Stimulated activated CD8-positive, alpha-beta memory T cell treated with anti-CD3 and anti-CD28 coated beads, Interleukin-2, amount 100 ng/mL, for 48 hours (primary cell): ENCODE results near the gene ZNF317.
"Not testable (repeated sequence)": the region's sequence is repeated elsewhere in the genome, so short reads cannot be mapped to it uniquely, and the experiment has no call there.

Experiments used
- DNase-seq, 2 donors: peaks; one replicate each; pipeline ENCODE4 v3.0.0-alpha.2; 2020; ENCODE audit warnings: low read depth in 2 of 2

Gene ZNF317

DNA sequence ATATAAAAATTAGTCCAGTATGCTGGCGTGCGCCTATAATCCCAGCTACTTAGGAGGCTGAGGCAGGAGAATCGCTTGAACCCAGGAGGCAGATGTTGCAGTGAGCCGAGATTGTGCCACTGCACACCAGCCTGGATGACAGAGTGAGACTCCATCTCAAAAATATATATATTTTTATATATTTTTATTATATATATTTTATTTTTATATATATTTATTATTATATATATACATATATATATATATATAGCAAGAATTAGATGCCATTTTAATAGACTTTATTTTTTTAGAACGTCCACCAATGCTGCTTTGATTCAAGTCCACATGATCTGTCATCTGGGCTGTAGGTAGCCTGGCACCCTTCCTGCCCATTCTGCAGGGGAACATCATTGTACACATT, 35.1 kb downstream of the ZNF317 start:
- no peak for DNase-seq

DNA sequence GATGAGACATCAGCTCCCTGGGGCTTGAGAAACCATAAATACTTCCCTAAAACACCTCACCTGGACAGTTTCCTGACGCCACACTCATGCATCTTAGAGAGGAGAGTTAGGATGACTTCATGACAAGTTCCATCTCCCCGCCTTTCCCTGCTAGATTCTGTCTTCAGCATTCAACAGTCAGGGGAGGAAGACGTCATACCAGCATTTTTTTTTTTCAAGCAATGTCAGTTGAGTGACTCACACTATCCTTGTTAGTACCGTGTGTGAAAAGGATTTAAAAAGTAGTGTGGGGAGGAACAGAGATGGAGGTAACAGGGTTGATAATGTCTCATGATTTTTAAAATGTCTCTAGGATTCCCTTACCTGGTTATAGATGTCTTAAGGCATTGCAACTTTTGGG, 38.7 kb downstream of the ZNF317 start, which contains the start of gene OR7D2:
Gene OR7D2, plus strand, starts transcription at position 79 of the 400 bp plus-strand sequence. CDS start 6,803 bp downstream, outside the sequence.
- DNase-seq = no peak

GRCh38 chr19:9183000-9183399, 42.8 kb downstream of the ZNF317 start:
- DNase-seq = no peak

DNA sequence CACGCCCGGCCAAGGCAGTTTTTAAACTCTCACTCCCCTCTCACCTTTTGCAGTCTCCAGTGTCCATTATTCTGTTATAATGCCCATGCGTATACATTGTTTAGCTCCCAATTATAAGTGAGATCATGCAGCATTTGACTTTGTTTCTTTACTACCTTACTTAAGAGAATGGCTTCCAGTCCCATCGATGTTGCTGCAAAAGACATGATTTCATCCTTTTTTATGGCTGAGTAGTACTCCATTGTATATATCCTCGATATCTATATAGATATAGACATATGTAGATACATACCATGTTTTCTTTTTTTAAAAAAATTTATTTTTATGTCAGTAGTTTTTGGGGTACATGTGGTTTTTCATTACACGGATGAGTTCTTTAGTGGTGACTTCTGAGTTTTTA, 47.0 kb downstream of the ZNF317 start:
- DNase-seq = no peak

GRCh38 chr19:9189535-9189934, 49.3 kb downstream of the ZNF317 start:
- DNase-seq = no peak

GRCh38 chr19:9198044-9198443, 57.8 kb downstream of the ZNF317 start:
- DNase-seq = not testable (repeated sequence)

DNA sequence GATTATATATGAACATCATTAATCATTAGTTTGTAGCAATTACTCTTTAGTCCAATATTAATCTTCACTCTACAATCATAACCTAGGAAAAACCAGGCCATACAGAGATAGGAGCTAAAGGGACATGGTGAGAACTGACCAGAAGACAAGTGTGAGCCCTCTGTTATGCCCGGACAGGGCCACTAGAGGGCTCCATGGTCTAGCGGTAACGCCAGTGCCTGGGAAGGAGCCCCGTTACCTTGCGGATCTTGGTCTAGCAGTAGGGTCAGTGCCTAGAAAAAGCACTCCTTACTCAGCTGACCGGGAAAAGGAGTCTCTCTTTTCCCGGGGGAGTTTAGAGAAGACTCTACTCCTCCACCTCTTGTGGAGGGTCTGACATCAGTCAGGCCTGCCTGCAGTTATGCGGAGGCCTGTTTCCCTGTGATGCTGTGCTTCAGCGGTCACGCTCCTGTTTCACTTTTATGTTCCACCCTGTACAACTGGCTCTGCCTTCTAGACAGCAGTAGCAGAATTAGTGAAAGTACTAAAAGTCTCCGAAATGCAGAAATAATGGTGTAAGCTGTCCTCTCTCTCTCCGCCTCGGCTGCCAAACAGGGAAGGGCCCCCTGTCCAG, 65.4 kb downstream of the ZNF317 start:
- DNase-seq = peak; percentile 56 to 57
